ENCODE measurements around the gene E2F8. TPM values are rescaled to one million over a fixed set of nuclear protein-coding genes. Genes with fewer than 3 reads are reported as not detected.

The E2F8 gene
- total RNA-seq, 1 experiment from 2014 or later, result 19.5 TPM

DNA sequence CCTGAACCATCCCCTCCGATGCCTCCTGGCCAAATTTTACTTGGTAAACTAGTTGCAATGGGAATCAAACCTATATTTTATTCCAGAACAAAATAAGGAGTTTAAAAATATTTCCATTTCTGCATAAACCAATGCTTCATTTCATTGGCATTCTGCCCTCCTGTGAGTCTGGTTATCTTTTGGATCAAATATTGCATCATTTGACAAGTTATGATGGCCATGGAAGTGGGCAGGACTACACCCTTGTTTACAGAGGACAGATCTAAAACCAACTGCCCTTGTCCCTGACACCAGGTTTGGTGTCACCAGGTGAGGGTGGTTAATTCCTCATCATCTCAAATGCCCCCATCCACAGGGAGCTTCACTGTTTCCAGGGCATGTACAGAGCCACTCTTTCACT, 28.2 kb upstream of the E2F8 start:
- ChIA-PET CTCF (no interaction called here), POLR2A (ENCODE audit: low non-redundant PET) (no interaction called here)
- intact Hi-C loops (cut with micrococcal nuclease; ENCODE audit: unreplicated experiment), result no loop called here
- BruUV-seq (replicated peaks), result no TSS peak
- H3K4me1 ChIP-seq (ENCODE audit: insufficient read depth, low read length, poor library complexity, severe bottlenecking), result no peaks in the 10 kb centered on the region
- no peak overlapping the region for H3K27ac ChIP-seq (ENCODE audit: low read depth, low read length, poor library complexity, severe bottlenecking)
- no peak overlapping the region for H3K4me3 ChIP-seq (ENCODE audit: low read depth, low read length, poor library complexity, severe bottlenecking)
- DNase-seq (ENCODE audit: low spot score), result no peak
- H3K9me3 ChIP-seq (ENCODE audit: low read depth, low read length, poor library complexity, severe bottlenecking), result no peaks in the 10 kb centered on the region
- H3K36me3 ChIP-seq (ENCODE audit: insufficient read depth, low read length, poor library complexity, severe bottlenecking), result no peaks in the 10 kb centered on the region
- no peak for TF ChIP-seq EZH2 (IDR thresholded peaks at IDR 0.05; ENCODE audit: borderline replicate concordance, low read depth, low read length, poor library complexity, severe bottlenecking)
- no peak for TF ChIP-seq CTCF (conservative IDR thresholded peaks at IDR 0.05; ENCODE audit: low read depth, low read length)
- peaks cover 11% of the 10 kb centered on the region for H3K27me3 ChIP-seq (replicated peaks; ENCODE audit: insufficient read depth, low read depth, low read length, poor library complexity)

DNA sequence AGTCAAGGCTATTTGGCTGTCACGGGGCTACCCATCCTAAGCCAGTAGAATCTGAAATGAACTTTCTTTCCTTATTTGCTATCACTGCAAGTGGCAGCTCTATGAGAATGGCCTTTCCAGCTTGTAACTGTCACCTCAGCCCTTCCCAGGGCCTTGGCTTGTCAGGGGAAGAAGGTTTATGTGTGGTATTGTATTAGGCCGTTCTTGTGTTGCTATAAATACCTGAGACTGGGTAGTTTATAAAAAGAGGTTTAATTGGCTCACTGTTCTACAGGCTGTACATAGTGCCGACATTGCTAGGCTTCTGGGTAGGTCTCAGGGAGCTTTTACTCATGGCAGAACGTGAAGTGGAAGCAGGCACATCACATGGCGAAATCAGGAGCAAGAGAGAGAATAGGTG, 26.8 kb upstream of the E2F8 start:
- Histone ChIP-seq H3K27ac (ENCODE audit: low read depth, low read length, poor library complexity, severe bottlenecking) (no peak overlapping the region), H3K4me1 (ENCODE audit: insufficient read depth, low read length, poor library complexity, severe bottlenecking) (no peaks in the 10 kb centered on the region), H3K36me3 (ENCODE audit: insufficient read depth, low read length, poor library complexity, severe bottlenecking) (no peaks in the 10 kb centered on the region), H3K27me3 (replicated peaks; ENCODE audit: insufficient read depth, low read depth, low read length, poor library complexity) (peaks cover 11% of the 10 kb centered on the region), H3K9me3 (ENCODE audit: low read depth, low read length, poor library complexity, severe bottlenecking) (no peaks in the 10 kb centered on the region), H3K4me3 (ENCODE audit: low read depth, low read length, poor library complexity, severe bottlenecking) (no peak overlapping the region)
- no peak for DNase-seq (ENCODE audit: low spot score)
- intact Hi-C loops (cut with micrococcal nuclease; ENCODE audit: unreplicated experiment), result no loop called here
- no TSS peak for BruUV-seq (replicated peaks)
- CTCF ChIA-PET, result no interaction called here
- POLR2A ChIA-PET (ENCODE audit: low non-redundant PET), result no interaction called here
- TF ChIP-seq EZH2 (IDR thresholded peaks at IDR 0.05; ENCODE audit: borderline replicate concordance, low read depth, low read length, poor library complexity, severe bottlenecking), result no peak
- no peak for TF ChIP-seq CTCF (conservative IDR thresholded peaks at IDR 0.05; ENCODE audit: low read depth, low read length)

DNA sequence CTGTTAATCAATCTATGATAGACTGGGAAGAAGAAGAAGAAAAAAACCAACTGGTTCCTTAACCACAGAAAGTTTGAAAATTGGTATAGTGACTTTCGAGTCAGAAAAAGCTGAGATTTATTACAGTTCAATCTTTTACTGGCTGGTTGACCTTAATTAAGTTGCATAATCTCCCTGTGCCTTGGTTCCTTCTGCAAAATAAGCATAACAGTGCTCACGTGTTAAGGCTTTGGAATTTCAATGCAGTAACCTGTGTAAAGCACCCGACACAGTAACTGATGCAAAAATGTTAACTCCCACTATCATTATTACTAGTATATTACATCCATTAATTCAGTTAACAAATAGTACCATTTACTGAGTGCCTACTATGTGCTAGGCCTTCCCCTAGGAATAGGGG, 22.6 kb upstream of the E2F8 start:
- no TSS peak for BruUV-seq (replicated peaks)
- intact Hi-C loops (cut with micrococcal nuclease; ENCODE audit: unreplicated experiment), result no loop called here
- POLR2A ChIA-PET (ENCODE audit: low non-redundant PET), result no interaction called here
- no peak overlapping the region for H3K4me3 ChIP-seq (ENCODE audit: low read depth, low read length, poor library complexity, severe bottlenecking)
- H3K36me3 ChIP-seq (ENCODE audit: insufficient read depth, low read length, poor library complexity, severe bottlenecking), result no peaks in the 10 kb centered on the region
- TF ChIP-seq EZH2 (IDR thresholded peaks at IDR 0.05; ENCODE audit: borderline replicate concordance, low read depth, low read length, poor library complexity, severe bottlenecking) (no peak), CTCF (conservative IDR thresholded peaks at IDR 0.05; ENCODE audit: low read depth, low read length) (no peak)
- no peaks in the 10 kb centered on the region for H3K9me3 ChIP-seq (ENCODE audit: low read depth, low read length, poor library complexity, severe bottlenecking)
- no peak for DNase-seq (ENCODE audit: low spot score)
- no peaks in the 10 kb centered on the region for H3K4me1 ChIP-seq (ENCODE audit: insufficient read depth, low read length, poor library complexity, severe bottlenecking)
- CTCF ChIA-PET, result no interaction called here
- H3K27me3 ChIP-seq (replicated peaks; ENCODE audit: insufficient read depth, low read depth, low read length, poor library complexity), result no peaks in the 10 kb centered on the region
- no peak overlapping the region for H3K27ac ChIP-seq (ENCODE audit: low read depth, low read length, poor library complexity, severe bottlenecking)

Data from A673 (cell line).